HPDE6-E6E7 (cell line): ENCODE results near the gene ROBO1.

Source experiments
- DNase-seq: peaks from one replicate; pipeline ENCODE4 v3.0.0; 2011; ENCODE audit warnings: missing footprints; ENCODE audit errors: extremely low spot score

Gene ROBO1

DNA sequence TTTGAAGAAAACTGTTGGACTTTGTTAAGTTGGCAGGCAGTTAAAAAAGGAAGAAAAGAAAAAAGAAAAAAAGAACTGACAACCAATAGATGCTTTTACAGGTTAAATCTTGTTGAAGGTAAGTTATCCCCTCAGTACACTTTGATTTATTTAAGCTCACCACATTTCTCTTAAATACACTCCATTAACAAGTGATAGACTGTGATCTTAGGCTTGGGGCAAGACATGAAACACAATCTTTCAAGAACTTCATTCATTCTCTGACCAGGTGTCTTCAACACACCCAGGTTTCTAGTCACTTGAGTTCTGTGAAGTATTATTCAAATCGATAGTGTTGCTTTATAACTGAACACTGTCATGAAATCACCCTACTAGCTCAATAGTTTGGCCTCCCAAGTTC lies 751.9 kb downstream of the ROBO1 start:
- DNase-seq: no peak

- no peak for DNase-seq
These were observed 754.8 kb downstream of the ROBO1 start for GRCh38 chr3:79012946-79013362.

DNA sequence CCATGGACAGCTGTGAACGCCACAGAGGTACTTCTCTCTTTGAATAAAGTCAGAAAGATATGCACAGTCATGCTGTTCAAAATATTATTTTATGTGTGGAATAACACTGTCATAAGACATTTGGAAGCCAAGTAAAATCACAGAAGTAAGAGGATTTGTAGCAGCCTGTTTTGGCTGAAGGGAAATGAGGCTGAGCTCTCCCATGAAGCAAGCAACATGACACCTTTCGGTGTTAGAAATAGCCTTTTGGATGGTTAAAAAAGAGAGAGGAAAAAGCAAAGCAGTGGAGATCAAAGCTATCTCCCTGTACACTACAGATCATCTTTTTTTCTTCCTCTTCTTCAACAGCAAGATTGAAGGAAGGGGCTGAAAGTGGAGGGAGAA lies 755.3 kb downstream of the ROBO1 start:
- no peak for DNase-seq

DNA sequence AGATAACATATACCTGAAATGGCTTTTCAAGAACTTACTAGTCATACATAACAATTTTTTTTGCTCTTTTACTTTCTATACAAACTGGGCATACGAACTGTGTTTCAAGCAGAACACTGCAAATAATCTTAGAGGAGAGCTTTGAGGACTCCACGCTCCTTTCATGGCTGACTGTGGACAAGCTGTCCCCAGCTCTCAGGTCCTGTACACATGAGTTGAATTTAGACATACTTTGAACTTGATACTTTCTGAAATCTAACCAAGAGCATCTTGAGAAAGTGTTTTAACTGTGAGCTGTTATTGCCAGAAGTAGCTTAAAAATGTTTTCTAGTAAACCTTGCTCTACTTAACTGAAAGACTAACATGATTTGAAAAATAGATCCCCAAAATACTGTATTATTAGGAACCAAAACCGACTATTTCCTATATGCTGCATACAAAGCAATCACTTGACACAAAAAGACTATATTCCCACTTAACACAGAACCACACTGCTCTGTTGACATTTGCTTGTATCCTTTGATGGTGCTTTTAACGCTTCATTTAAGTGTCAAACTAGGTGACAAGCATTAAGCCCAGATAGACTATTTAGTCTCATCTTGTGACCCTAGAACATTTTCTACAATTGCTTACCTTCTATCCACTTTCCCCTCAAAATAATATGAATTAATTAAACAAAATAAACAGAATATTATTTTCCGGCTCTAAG lies 755.8 kb downstream of the ROBO1 start:
- DNase-seq: no peak

- no peak for DNase-seq
These were observed 757.9 kb downstream of the ROBO1 start for GRCh38 chr3:79009861-79010260.

- DNase-seq: no peak
These were observed 761.7 kb downstream of the ROBO1 start for GRCh38 chr3:79006077-79006476.

- DNase-seq: no peak
These were observed 762.7 kb downstream of the ROBO1 start for GRCh38 chr3:79005084-79005483.

DNA sequence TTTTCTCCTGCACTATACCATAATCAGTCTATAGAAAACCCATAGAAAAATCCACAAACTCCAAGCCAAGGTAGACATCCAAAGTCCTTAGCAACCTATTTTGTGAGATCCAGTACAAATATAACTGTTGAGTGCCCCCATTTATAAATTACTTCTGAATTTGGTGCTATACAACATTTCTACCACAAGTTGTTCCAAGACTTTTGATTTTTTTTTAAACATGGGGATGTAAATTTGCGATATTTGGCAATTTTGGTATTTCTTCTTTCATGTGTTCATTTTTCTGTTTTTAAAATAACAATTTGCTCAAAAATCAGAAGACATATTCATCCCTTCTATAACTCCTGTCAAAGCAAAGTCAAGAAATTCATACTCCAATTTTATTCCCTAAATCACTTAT lies 763.8 kb downstream of the ROBO1 start:
- DNase-seq: no peak

DNA sequence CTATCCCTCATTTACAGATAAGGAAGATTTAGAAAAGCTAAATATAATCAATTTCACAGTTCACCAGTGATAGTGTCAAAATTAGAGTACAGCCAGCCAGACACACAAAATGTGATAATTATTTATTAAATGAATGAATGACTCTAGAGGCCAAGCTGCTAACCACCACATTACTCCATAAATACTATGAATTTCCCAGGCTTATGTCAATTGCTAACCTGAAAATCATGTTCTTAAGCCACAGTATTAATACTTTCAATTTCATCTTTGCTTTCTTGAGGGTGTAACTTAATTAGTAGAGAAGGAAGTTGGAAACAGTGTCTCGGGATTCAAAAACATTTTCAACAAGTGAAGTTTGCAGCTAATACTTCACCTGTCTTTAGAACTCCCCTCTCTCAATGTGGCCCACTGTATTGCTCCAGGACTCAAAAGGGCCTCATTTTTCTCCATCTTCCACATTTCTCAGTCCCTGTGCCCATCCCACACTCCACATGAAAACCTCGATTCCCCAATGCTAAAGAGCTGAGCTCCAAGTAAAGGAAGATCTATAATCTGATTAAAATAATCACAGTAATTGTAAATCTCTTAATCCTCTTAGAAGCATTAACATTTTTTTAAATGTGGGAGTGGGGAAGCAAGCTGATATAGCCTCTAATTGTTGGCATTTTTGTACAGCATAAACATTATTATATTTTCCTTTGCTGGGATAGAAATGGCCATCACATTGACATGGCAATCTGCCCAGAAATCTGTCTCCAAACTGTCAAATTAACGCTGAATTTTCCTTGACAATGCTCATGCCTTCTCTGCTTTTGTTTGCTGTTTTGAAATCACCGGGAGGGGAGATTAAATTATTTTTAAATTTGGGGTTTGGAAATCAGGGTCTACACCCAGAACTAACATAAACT lies 765.1 kb downstream of the ROBO1 start:
- DNase-seq: no peak

DNA sequence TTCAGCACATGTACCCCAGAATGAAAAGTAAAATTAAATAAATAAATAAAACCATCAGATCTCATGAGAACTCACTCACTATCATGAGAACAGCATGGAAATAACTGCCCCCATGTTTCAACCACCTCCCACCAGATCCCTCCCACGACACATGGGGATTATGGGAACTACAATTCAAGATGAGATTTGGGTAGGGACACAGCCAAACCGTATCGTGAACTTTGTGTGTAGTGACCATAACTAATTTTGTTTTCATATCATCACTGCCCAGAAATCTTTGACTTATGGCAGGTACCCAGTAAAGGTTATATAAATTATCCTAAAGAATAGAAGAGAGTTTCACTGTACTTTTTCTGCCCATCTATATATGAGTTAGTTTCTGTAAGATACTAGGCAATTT lies 766.5 kb downstream of the ROBO1 start:
- DNase-seq: no peak

DNA sequence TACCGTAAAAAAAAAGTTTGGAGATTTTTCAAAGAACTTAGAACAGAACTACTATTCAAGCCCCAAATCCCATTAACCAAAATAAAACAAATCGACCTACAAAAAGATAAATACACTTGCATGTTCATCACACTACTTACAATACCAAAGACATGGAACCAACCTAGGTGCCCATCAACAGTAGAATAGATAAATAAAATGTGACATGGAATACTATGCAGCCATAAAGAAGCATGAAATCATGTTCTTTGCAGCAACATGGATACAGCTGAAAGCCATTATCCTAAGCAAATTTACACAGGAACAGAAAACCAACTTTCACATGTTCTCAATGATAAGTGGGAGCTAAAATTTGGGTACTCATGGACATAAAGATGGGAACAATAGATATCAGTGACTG lies 768.7 kb downstream of the ROBO1 start:
- DNase-seq: no peak

- DNase-seq: no peak
These were observed 772.7 kb downstream of the ROBO1 start for GRCh38 chr3:78995087-78995486.

DNA sequence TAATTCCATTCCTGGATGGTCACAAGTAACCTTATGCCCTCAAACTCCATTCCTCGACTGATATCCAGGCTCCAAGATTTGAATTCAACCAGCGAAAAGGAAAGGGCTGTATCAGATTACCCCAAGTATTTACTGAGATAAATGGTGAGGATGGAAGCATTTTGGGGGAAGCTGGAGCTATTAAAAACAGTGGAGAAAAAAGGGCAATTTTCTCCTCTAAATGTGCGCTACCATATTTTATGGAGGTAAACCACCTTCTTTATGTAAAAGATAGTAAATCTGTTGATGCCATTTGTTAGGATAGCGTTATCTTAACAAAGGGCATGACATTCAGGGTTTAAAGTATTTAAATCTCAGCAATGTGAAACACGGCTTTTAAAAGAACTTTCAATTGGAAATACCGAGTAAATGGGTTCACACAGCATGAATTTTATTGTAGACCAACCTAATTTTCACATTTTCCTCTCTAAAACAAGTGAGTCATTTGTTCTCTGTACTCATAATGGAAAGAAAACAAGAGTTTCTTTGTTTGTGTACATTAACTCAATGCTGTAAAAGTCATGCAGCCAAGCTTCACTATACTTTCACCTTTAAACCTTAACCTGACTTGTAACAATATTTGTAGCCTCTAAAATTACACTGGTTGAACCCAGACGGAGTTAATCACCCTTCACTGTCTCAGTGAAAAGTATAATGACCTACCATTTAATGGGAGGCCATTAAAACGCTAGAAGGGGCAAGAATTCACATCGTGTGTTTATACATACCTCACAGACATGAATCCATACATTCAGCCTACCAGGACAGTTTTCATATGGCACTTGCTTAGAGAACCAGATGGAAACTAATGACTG lies 773.4 kb downstream of the ROBO1 start:
- no peak for DNase-seq

- no peak for DNase-seq
These were observed 774.4 kb downstream of the ROBO1 start for GRCh38 chr3:78993375-78993774.

DNA sequence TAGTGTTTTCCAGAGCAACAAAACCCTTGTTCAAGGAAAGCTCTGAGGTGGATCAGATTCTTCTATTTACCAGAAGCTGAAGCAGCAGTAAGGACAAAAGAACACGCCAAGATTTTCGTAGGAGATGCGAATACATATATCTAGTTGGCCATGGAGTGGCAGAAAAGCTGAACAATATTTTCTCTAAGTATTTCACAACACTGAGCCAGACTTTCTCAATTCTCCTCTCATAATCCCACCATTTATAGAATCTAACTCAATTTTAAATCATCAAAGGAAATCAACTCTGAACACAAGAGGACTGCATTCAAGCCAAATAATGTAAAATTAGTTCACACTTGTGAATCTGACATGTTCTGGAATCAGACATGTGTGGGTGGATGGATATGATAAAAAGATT lies 775.0 kb downstream of the ROBO1 start:
- no peak for DNase-seq

DNA sequence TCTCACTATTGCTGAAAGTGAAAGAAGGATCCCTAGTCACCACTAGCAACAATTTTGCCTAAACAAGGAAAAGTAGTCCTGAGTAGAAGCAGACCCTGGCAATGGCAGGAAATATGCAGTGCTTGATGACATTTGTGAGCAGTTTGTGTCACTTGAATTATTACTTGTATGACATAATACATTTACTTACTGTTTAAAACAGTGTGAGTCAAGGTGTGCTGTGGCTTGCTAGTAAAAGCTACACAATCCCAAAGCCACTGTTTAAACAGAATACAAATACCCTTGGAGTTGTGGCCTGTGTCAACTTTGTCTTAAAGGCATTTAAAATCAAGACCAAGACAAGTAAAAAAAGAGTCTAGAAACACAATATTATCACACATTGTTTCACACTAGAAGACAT lies 775.4 kb downstream of the ROBO1 start:
- no peak for DNase-seq

DNA sequence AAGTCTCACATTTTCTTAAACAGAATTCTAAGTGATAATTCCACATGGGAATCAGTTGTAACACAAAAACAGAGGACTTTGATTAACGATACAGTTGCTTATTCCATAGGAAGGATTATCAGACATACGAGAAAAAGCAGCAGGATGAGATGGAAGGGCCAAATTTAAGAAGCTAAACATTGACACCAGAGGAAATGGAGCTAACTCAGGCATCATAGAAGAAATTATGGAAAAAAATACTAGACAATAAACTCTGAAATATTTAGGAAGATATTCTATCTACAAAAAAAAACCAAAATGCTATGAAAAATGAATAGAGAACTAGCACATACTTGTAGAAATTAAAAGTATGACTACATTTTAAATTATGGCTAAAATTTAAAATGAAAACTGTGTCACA lies 776.1 kb downstream of the ROBO1 start:
- no peak for DNase-seq

GRCh38 chr3:78990156-78990555 lies 777.6 kb downstream of the ROBO1 start:
- no peak for DNase-seq

GRCh38 chr3:78988324-78988723 lies 779.5 kb downstream of the ROBO1 start:
- DNase-seq: no peak

- DNase-seq: no peak
These were observed 781.2 kb downstream of the ROBO1 start for GRCh38 chr3:78986416-78987101.

GRCh38 chr3:78985981-78986380 lies 781.8 kb downstream of the ROBO1 start:
- DNase-seq: no peak

- DNase-seq: no peak
These were observed 788.8 kb downstream of the ROBO1 start for GRCh38 chr3:78979028-78979427.
